GM20000 (cell line): ENCODE measurements around the gene GALK2.

Experiments used
- DNase-seq: peaks from one replicate; pipeline ENCODE4 v3.0.0; 2012; ENCODE audit warnings: low spot score
- TF ChIP-seq, protein P1 (sequence below): IDR thresholded peaks from 2 replicates; pipeline ENCODE4 v1.5.1; 2012; ENCODE audit warnings: mild to moderate bottlenecking, control low read depth; ENCODE audit errors: extremely low read depth, missing control alignments

GALK2 gene

DNA sequence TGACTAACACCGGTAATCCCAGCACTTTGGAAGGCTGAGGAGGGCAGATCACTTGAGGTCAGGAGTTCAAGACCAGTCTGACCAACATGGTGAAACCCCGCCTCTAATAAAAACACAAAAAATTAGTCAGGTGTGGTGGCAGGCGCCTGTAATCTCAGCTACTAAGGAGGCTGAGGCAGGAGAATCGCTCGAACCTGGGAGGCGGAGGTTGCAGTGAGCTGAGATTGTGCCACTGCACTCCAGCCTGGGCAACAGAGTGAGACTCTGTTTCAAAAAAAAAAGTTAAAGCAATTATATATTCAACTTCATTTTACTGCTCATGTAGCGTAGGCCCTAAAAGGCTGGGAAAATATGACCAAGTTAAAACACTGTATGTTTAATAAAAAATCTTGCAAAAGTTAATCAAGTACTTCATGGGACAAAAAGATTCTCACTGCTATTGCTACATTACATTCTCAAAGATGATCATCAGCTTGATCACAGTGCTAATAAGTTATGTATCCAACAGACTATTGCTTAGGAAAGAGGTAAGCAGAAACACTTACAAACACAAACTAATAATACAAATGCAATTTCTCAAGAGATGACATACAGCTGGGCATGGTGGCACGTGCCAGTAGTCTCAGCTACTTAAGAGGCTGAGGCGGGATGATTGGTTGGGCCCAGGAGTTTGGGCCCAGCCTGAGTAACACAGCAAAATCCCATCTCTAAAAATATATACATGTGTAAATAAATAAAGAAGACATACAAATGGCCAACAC lies 17.3 kb upstream of the GALK2 start:
- TF ChIP-seq, protein P1, sequence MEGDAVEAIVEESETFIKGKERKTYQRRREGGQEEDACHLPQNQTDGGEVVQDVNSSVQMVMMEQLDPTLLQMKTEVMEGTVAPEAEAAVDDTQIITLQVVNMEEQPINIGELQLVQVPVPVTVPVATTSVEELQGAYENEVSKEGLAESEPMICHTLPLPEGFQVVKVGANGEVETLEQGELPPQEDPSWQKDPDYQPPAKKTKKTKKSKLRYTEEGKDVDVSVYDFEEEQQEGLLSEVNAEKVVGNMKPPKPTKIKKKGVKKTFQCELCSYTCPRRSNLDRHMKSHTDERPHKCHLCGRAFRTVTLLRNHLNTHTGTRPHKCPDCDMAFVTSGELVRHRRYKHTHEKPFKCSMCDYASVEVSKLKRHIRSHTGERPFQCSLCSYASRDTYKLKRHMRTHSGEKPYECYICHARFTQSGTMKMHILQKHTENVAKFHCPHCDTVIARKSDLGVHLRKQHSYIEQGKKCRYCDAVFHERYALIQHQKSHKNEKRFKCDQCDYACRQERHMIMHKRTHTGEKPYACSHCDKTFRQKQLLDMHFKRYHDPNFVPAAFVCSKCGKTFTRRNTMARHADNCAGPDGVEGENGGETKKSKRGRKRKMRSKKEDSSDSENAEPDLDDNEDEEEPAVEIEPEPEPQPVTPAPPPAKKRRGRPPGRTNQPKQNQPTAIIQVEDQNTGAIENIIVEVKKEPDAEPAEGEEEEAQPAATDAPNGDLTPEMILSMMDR: no peak
- DNase-seq: no peak

DNA sequence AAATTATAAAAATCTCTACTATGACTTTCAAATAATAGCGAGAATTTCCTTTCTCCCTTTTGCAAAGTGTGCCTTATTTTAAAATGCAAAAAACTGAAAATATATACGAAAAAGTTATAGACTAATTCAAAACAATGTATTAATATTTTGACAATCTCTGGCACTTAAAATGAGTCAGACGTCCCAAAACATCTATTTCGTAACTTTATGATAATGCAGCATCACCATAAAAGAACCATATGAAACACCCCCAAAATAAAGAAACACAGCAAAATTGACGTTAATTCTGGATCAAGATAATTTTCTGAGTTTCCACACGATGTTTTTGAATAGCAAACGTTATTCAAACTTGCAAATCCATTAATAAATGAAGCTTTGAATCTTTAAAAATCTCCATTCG lies 15.7 kb upstream of the GALK2 start:
- TF ChIP-seq, protein P1: no peak
- DNase-seq: no peak

- no peak for DNase-seq
- TF ChIP-seq, protein P1: no peak
Measured at GRCh38 chr15:49154799-49155109, 15.3 kb upstream of the GALK2 start.

DNA sequence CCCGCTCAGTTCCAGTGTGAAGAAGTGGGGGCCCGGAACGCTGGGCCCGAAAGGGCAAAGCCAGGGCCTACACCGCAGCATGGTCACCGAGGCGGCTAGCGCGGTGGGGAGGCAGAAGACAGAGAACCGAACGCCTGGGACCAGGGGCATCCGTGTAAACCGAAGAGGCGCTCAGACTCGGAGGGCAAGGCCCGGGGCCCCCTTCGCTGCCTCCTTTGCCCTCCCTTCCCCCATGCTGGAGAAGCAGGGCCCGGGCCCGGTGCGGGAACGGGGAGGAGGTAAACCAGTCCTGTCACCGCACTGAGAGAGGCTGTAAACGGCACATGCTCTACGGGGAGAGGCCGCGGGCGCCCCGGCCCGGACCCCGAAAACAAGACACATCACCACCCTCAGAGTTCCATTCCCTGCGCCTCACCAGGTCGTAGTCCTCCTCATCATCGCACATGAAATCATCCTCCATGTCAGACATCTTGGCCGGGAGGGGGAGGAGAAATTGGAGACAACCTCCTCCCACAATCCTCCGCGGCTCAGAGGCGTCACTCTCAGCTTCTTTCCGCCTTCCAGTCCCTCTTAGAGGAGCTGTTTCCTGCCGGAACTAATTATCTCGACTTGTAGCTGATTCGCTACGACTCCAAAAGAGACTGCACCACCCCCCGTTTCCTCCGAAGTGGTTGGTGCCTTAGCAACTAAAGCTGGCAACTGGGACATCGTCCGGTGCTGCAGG lies 14.8 kb upstream of the GALK2 start, which contains the start of gene COPS2:
Gene COPS2, minus strand, starts transcription at position 490 of the 724 bp plus-strand sequence. Its CDS starts 21 bp downstream, at position 469.
- peak; percentile 80 for DNase-seq
- TF ChIP-seq, protein P1: no peak

DNA sequence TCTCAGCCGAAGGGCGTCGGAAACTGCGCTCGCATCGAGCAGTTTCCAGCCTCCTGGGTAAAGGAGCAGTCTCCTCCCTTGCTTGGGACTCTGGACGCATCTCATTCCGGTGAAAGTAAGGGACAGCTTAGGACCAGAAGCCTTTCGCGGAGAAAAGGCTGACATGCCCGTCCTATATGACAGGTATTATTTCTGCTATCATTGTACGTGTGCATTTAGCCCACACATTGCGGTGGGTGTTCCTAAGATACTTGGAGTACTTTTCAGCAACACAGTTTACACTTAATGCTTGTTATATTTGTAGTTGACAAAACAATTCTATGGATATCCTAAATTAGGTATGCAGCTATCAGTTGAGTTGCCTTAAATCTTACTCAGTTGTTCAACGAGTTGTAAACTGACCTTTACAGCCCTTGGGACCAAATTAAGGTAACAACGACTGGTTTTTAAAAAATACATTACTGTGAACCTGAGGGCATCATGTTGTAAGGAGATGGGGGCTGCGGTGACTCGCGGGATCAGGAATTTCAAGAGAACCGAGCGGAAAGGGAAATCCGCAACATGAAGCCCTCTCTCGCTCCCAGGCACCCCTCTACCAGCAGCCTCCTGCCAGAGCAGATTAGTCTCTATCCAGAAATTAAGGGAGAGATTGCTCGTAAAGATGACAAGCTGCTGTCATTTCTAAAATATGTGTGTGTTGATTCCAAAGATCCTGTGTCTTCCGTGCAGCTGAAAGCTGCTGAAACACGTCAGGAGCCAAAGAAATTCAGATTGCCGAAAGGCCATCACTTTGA lies 14.0 kb upstream of the GALK2 start:
- TF ChIP-seq, protein P1: no peak
- no peak for DNase-seq

GRCh38 chr15:49163678-49164077 lies 6.4 kb upstream of the GALK2 start:
- TF ChIP-seq, protein P1: no peak

DNA sequence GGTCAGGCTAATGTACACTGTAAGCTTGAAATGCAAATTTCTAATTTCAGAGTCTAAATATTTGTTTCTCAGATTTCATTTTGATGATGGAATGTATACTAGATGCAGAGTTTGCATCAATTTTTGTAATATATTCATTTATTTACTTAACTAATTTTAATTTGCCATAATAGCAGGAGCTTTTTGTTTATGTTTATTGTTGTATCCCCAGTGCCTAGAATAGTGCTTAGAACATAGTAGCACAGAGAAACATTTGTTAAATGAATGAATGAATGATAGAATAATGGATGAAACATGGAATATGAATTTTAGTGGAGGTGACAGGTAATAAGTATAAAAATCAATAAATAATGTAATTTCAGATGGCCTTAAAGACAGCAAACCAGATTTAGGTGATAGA lies 5.2 kb upstream of the GALK2 start:
- TF ChIP-seq, protein P1: no peak
- no peak for DNase-seq

More at GRCh38 chr15:49163678-49164077, 6.4 kb upstream of the GALK2 start:
- DNase-seq: no peak
